Measurements from ENCODE around the gene ATP10A.

GRCh38 chr15:25884370-25884769 is 21.2 kb upstream of the ATP10A start:
- TF ChIP-seq CTCF (IDR thresholded peaks at IDR 0.05; ENCODE audit: poor library complexity) (no peak), EZH2 (IDR thresholded peaks at IDR 0.05; ENCODE audit: borderline replicate concordance) (no peak), EZH2phosphoT487 (IDR thresholded peaks at IDR 0.05; ENCODE audit: low read depth, severe bottlenecking, unreplicated experiment) (no peak)
